Caco-2 (cell line): Measurements from ENCODE around the gene FOXD4. TPM values are rescaled to one million over a fixed set of nuclear protein-coding genes. Genes with fewer than 3 reads are reported as not detected.
"Not testable (repeated sequence)": the region's sequence is repeated elsewhere in the genome, so short reads cannot be mapped to it uniquely, and the experiment has no call there.

Experiments used
- BruUV-seq: library from RNA; stranded (reverse); fragments of 400-500 nt; replicated peaks from 2 replicates; lab custom pipeline; 2021; lab: Mats Ljungman, UMichigan
- CTCF ChIA-PET: fragments of 300-600 bp; sonication (Branson Sonifier 250); formaldehyde crosslinking; loops from one replicate; lab custom pipeline; 2022; ENCODE audit warnings: antibody characterized with exemption; lab: Charles Lee
- POLR2A ChIA-PET: fragments of 300-600 bp; sonication (Branson Sonifier 250); formaldehyde crosslinking; loops from one replicate; lab custom pipeline; 2022; ENCODE audit warnings: antibody characterized with exemption; lab: Charles Lee
- DNase-seq, 2 experiments: peaks; one replicate each; pipeline versions ENCODE4 v3.0.0 to v3.0.0-alpha.2; 2020 to 2022
- H3K27me3 ChIP-seq: replicated peaks from 2 replicates; pipeline ENCODE4 v1.6.0; 2011; ENCODE audit warnings: low read length; ENCODE audit not compliant: control insufficient read depth, insufficient read depth
- H3K36me3 ChIP-seq: 2 replicates; pipeline ENCODE4 v1.5.1; 2011; ENCODE audit warnings: low read length; ENCODE audit not compliant: control insufficient read depth, insufficient read depth
- H3K4me1 ChIP-seq: fragments of 250-450 bp; sonication (Bioruptor Pico); 2 replicates; pipeline ENCODE4 v1.5.1; 2020; ENCODE audit warnings: mild to moderate bottlenecking
- H3K4me3 ChIP-seq: 2 replicates; pipeline ENCODE4 v1.5.1; 2011; ENCODE audit warnings: low read depth, mild to moderate bottlenecking, control low read depth, low read length
- H3K9me3 ChIP-seq: fragments of 250-450 bp; sonication (Bioruptor Pico); 2 replicates; pipeline ENCODE4 v1.5.1; 2020; ENCODE audit warnings: mild to moderate bottlenecking, moderate library complexity
- H3K27ac Mint-ChIP-seq: one replicate; pipeline ENCODE4 v1.8.0; 2022; ENCODE audit warnings: mixed read lengths; ENCODE audit not compliant: unreplicated experiment
- H3K27me3 Mint-ChIP-seq: one replicate; pipeline ENCODE4 v1.8.0; 2022; ENCODE audit warnings: mixed read lengths; ENCODE audit not compliant: insufficient read depth, unreplicated experiment
- H3K36me3 Mint-ChIP-seq: one replicate; pipeline ENCODE4 v1.8.0; 2022; ENCODE audit warnings: mild to moderate bottlenecking, mixed read lengths; ENCODE audit not compliant: insufficient read depth, unreplicated experiment
- H3K4me1 Mint-ChIP-seq: one replicate; pipeline ENCODE4 v1.8.0; 2022; ENCODE audit warnings: low read depth, mixed read lengths; ENCODE audit not compliant: unreplicated experiment
- H3K4me3 Mint-ChIP-seq: one replicate; pipeline ENCODE4 v1.8.0; 2022; ENCODE audit warnings: mild to moderate bottlenecking, moderate library complexity, mixed read lengths; ENCODE audit not compliant: unreplicated experiment
- H3K9me3 Mint-ChIP-seq: one replicate; pipeline ENCODE4 v1.8.0; 2022; ENCODE audit warnings: mixed read lengths; ENCODE audit not compliant: unreplicated experiment
- intact Hi-C: fragments of 100-400 bp; cut with micrococcal nuclease; formaldehyde crosslinking; loops from one replicate; pipeline ENCODE4 v1.10.0; 2022; ENCODE audit not compliant: unreplicated experiment
- total RNA-seq: library from RNA; stranded (reverse); gene quantifications from 2 replicates; pipeline ENCODE4 v1.2.3, GENCODE V29; 2022

Gene FOXD4
- total RNA-seq, 1 experiment from 2014 or later: 0.93 TPM

- H3K9me3 Mint-ChIP-seq, H3K4me1 ChIP-seq, H3K4me1 Mint-ChIP-seq, DNase-seq, intact Hi-C loops, H3K36me3 Mint-ChIP-seq, H3K4me3 Mint-ChIP-seq, H3K9me3 ChIP-seq, H3K4me3 ChIP-seq, H3K36me3 ChIP-seq, H3K27me3 ChIP-seq, CTCF ChIA-PET, POLR2A ChIA-PET, H3K27ac Mint-ChIP-seq, BruUV-seq, H3K27me3 Mint-ChIP-seq: not testable (repeated sequence)
Measured at GRCh38 chr9:93909-94308, 24.3 kb downstream of the FOXD4 start.

GRCh38 chr9:90851-91250 is 27.4 kb downstream of the FOXD4 start:
- H3K4me3 Mint-ChIP-seq, DNase-seq, H3K27ac Mint-ChIP-seq, H3K27me3 Mint-ChIP-seq, H3K27me3 ChIP-seq, H3K4me1 ChIP-seq, POLR2A ChIA-PET, H3K36me3 Mint-ChIP-seq, H3K4me3 ChIP-seq, intact Hi-C loops, H3K9me3 ChIP-seq, H3K36me3 ChIP-seq, BruUV-seq, H3K4me1 Mint-ChIP-seq, H3K9me3 Mint-ChIP-seq, CTCF ChIA-PET: not testable (repeated sequence)

GRCh38 chr9:88396-89037 is 29.7 kb downstream of the FOXD4 start:
- intact Hi-C loops, BruUV-seq, H3K4me1 Mint-ChIP-seq, POLR2A ChIA-PET, H3K36me3 ChIP-seq, H3K27me3 Mint-ChIP-seq, H3K27me3 ChIP-seq, DNase-seq, H3K4me3 Mint-ChIP-seq, H3K27ac Mint-ChIP-seq, H3K4me3 ChIP-seq, H3K36me3 Mint-ChIP-seq, H3K9me3 Mint-ChIP-seq, H3K9me3 ChIP-seq, CTCF ChIA-PET, H3K4me1 ChIP-seq: not testable (repeated sequence)

GRCh38 chr9:87860-88259 is 30.4 kb downstream of the FOXD4 start:
- H3K36me3 Mint-ChIP-seq, H3K4me3 Mint-ChIP-seq, intact Hi-C loops, H3K27me3 ChIP-seq, H3K36me3 ChIP-seq, DNase-seq, H3K9me3 Mint-ChIP-seq, H3K27me3 Mint-ChIP-seq, POLR2A ChIA-PET, H3K27ac Mint-ChIP-seq, BruUV-seq, H3K4me1 Mint-ChIP-seq, H3K4me3 ChIP-seq, H3K9me3 ChIP-seq, CTCF ChIA-PET, H3K4me1 ChIP-seq: not testable (repeated sequence)

GRCh38 chr9:87105-87504 is 31.1 kb downstream of the FOXD4 start:
- POLR2A ChIA-PET, H3K36me3 ChIP-seq, DNase-seq, H3K27ac Mint-ChIP-seq, H3K4me1 Mint-ChIP-seq, CTCF ChIA-PET, H3K4me3 Mint-ChIP-seq, H3K4me3 ChIP-seq, H3K27me3 ChIP-seq, intact Hi-C loops, H3K9me3 Mint-ChIP-seq, H3K4me1 ChIP-seq, H3K9me3 ChIP-seq, BruUV-seq, H3K36me3 Mint-ChIP-seq, H3K27me3 Mint-ChIP-seq: not testable (repeated sequence)

- H3K36me3 Mint-ChIP-seq, DNase-seq, H3K4me3 Mint-ChIP-seq, H3K4me1 ChIP-seq, H3K27me3 ChIP-seq, H3K27me3 Mint-ChIP-seq, CTCF ChIA-PET, BruUV-seq, H3K4me3 ChIP-seq, intact Hi-C loops, POLR2A ChIA-PET, H3K36me3 ChIP-seq, H3K4me1 Mint-ChIP-seq, H3K9me3 Mint-ChIP-seq, H3K27ac Mint-ChIP-seq, H3K9me3 ChIP-seq: not testable (repeated sequence)
Measured at GRCh38 chr9:86697-87096, 31.5 kb downstream of the FOXD4 start.

GRCh38 chr9:82932-83689 is 35.1 kb downstream of the FOXD4 start:
- H3K27me3 Mint-ChIP-seq, H3K4me3 ChIP-seq, H3K27ac Mint-ChIP-seq, H3K27me3 ChIP-seq, H3K9me3 Mint-ChIP-seq, H3K4me3 Mint-ChIP-seq, H3K4me1 ChIP-seq, DNase-seq, H3K36me3 Mint-ChIP-seq, H3K4me1 Mint-ChIP-seq, BruUV-seq, H3K36me3 ChIP-seq, POLR2A ChIA-PET, H3K9me3 ChIP-seq, CTCF ChIA-PET, intact Hi-C loops: not testable (repeated sequence)
